Stimulated activated CD4-positive, alpha-beta T cell treated with anti-CD3 and anti-CD28 coated beads, Interleukin-1b, Interleukin-23, amount 100 ng/mL, for 24 hours (primary cell): Measurements from ENCODE around the gene PM20D1.
"Not testable (repeated sequence)": the region's sequence is repeated elsewhere in the genome, so short reads cannot be mapped to it uniquely, and the experiment has no call there.

Experiments used
- DNase-seq, 4 experiments: peaks; one replicate each; pipeline ENCODE4 v3.0.0-alpha.2; 2020; ENCODE audit warnings: low read depth in 4 of 4, low spot score in 1 of 4

Gene PM20D1

GRCh38 chr1:205849619-205850355 lies at the start of gene PM20D1:
TSS of gene PM20D1 (minus strand) at chr1:205850132. CDS start at chr1:205850072, 60 bp downstream.
- DNase-seq: peak; percentile 34 to 67 (median 49)

GRCh38 chr1:205896351-205896750 lies 46.4 kb upstream of the PM20D1 start:
- DNase-seq: no peak

GRCh38 chr1:205894119-205894518 lies 44.2 kb upstream of the PM20D1 start:
- not testable (repeated sequence) for DNase-seq

GRCh38 chr1:205892175-205892574 lies 42.2 kb upstream of the PM20D1 start:
- not testable (repeated sequence) for DNase-seq

- DNase-seq: not testable (repeated sequence)
These were observed 41.5 kb upstream of the PM20D1 start for GRCh38 chr1:205891481-205891880.

GRCh38 chr1:205890631-205891030 lies 40.7 kb upstream of the PM20D1 start:
- DNase-seq: not testable (repeated sequence)

GRCh38 chr1:205889706-205890105 lies 39.8 kb upstream of the PM20D1 start:
- DNase-seq: not testable (repeated sequence)

GRCh38 chr1:205889006-205889405 lies 39.1 kb upstream of the PM20D1 start:
- DNase-seq: not testable (repeated sequence)

- no peak for DNase-seq
These were observed 33.9 kb upstream of the PM20D1 start for GRCh38 chr1:205883792-205884191.

GRCh38 chr1:205880923-205881322 lies 31.0 kb upstream of the PM20D1 start:
- no peak for DNase-seq

GRCh38 chr1:205879974-205880373 lies 30.0 kb upstream of the PM20D1 start:
- DNase-seq: no peak

GRCh38 chr1:205878026-205878425 lies 28.1 kb upstream of the PM20D1 start:
- no peak for DNase-seq

GRCh38 chr1:205873148-205873547 lies 23.2 kb upstream of the PM20D1 start:
- DNase-seq: not testable (repeated sequence)

GRCh38 chr1:205870236-205870635 lies 20.3 kb upstream of the PM20D1 start:
- DNase-seq: no peak

- DNase-seq: no peak
These were observed 11.6 kb upstream of the PM20D1 start for GRCh38 chr1:205861540-205861939.

- DNase-seq: no peak
These were observed 8.4 kb upstream of the PM20D1 start for GRCh38 chr1:205858141-205858961.

GRCh38 chr1:205857501-205857900 lies 7.6 kb upstream of the PM20D1 start:
- not testable (repeated sequence) for DNase-seq

GRCh38 chr1:205856433-205856832 lies 6.5 kb upstream of the PM20D1 start:
- no peak for DNase-seq

GRCh38 chr1:205852969-205853368 lies 3.0 kb upstream of the PM20D1 start:
- DNase-seq: no peak

- no peak for DNase-seq
These were observed 2.1 kb upstream of the PM20D1 start for GRCh38 chr1:205851993-205852392.

GRCh38 chr1:205843036-205843859 lies 6.7 kb downstream of the PM20D1 start:
- DNase-seq: no peak
